WTC11 (cell line): Measurements from ENCODE around the gene GDF7. TPM values are rescaled to one million over a fixed set of nuclear protein-coding genes. Genes with fewer than 3 reads are reported as not detected.

Experiments used
- ATAC-seq: fragments of 200-7000 bp; cut with Tn5 transposase; 2 replicates; pipeline ENCODE4 v1.10.0; 2021; ENCODE audit warnings: mild to moderate bottlenecking, moderate library complexity
- CTCF ChIA-PET: fragments of 300-600 bp; sonication (Branson Sonifier 250); formaldehyde crosslinking; loops from one replicate; lab custom pipeline; 2021; ENCODE audit warnings: antibody characterized with exemption; lab: Charles Lee
- POLR2A ChIA-PET: fragments of 350-600 bp; sonication (Branson Sonifier 250); formaldehyde crosslinking; loops from one replicate; lab custom pipeline; 2021; ENCODE audit warnings: antibody characterized with exemption; lab: Charles Lee
- DNase-seq: peaks from one replicate; pipeline ENCODE4 v3.0.0; 2021; ENCODE audit warnings: low spot score
- H3K27ac Mint-ChIP-seq: 2 replicates; pipeline ENCODE4 v1.8.0; 2021; ENCODE audit warnings: mixed read lengths
- H3K27me3 Mint-ChIP-seq: 2 replicates; pipeline ENCODE4 v1.8.0; 2021; ENCODE audit warnings: low read depth, mild to moderate bottlenecking, moderate library complexity, mixed read lengths
- H3K36me3 Mint-ChIP-seq: 2 replicates; pipeline ENCODE4 v1.8.0; 2021; ENCODE audit warnings: mixed read lengths
- H3K4me1 Mint-ChIP-seq: 2 replicates; pipeline ENCODE4 v1.8.0; 2022; ENCODE audit warnings: mixed read lengths
- H3K4me3 Mint-ChIP-seq: 2 replicates; pipeline ENCODE4 v1.8.0; 2021; ENCODE audit warnings: mild to moderate bottlenecking, moderate library complexity, mixed read lengths
- H3K9me3 Mint-ChIP-seq: 2 replicates; pipeline ENCODE4 v1.8.0; 2021; ENCODE audit warnings: mixed read lengths
- ATF3 ChIP-seq: sonication (generic); formaldehyde crosslinking; conservative IDR thresholded peaks from 2 replicates; pipeline ENCODE4 v1.8.1; 2022; ENCODE audit warnings: mild to moderate bottlenecking, missing genetic modification reagents
- CREB1 ChIP-seq: sonication (generic); formaldehyde crosslinking; IDR thresholded peaks from 2 replicates; pipeline ENCODE4 v1.8.0; 2023; ENCODE audit warnings: mild to moderate bottlenecking, missing genetic modification reagents
- CREM ChIP-seq: sonication (generic); formaldehyde crosslinking; IDR thresholded peaks from 2 replicates; pipeline ENCODE4 v1.8.1; 2022; ENCODE audit warnings: mild to moderate bottlenecking, missing genetic modification reagents, moderate library complexity
- FOXP1 ChIP-seq: sonication (generic); formaldehyde crosslinking; IDR thresholded peaks from 2 replicates; pipeline ENCODE4 v1.8.0; 2022; ENCODE audit warnings: missing genetic modification reagents, mild to moderate bottlenecking, moderate library complexity, borderline replicate concordance
- MXD4 ChIP-seq: fragments of 250-450 bp; sonication (Bioruptor Pico); IDR thresholded peaks from 2 replicates; pipeline ENCODE4 v1.8.0; 2021; ENCODE audit warnings: mild to moderate bottlenecking, moderate library complexity, borderline replicate concordance
- PRDM15 ChIP-seq: sonication (generic); formaldehyde crosslinking; IDR thresholded peaks from 2 replicates; pipeline ENCODE4 v1.8.0; 2022; ENCODE audit warnings: missing genetic modification reagents
- RELA ChIP-seq: sonication (generic); formaldehyde crosslinking; IDR thresholded peaks from 2 replicates; pipeline ENCODE4 v1.8.1; 2022; ENCODE audit warnings: missing genetic modification reagents, mild to moderate bottlenecking, borderline replicate concordance
- RORB ChIP-seq: fragments of 250-450 bp; sonication (Bioruptor Pico); IDR thresholded peaks from 2 replicates; pipeline ENCODE4 v1.9.0; 2021; ENCODE audit warnings: mild to moderate bottlenecking
- TP53 ChIP-seq: sonication (generic); formaldehyde crosslinking; IDR thresholded peaks from 2 replicates; pipeline ENCODE4 v1.8.1; 2023; ENCODE audit warnings: mild to moderate bottlenecking, missing genetic modification reagents
- ZNF416 ChIP-seq: fragments of 250-450 bp; sonication (Bioruptor Pico); IDR thresholded peaks from 2 replicates; pipeline ENCODE4 v1.9.0; 2021; ENCODE audit warnings: mild to moderate bottlenecking, inconsistent platforms
- total RNA-seq: library from RNA; stranded (reverse); gene quantifications from 3 replicates; pipeline ENCODE4 v1.2.3, GENCODE V29; 2021
- TF ChIP-seq, protein P1 (sequence below): sonication (generic); formaldehyde crosslinking; IDR thresholded peaks from 2 replicates; pipeline ENCODE4 v1.8.0; 2022; ENCODE audit warnings: mild to moderate bottlenecking, missing genetic modification reagents
- TF ChIP-seq, protein P2 (sequence below): sonication (generic); formaldehyde crosslinking; IDR thresholded peaks from 2 replicates; pipeline ENCODE4 v1.8.1; 2022; ENCODE audit warnings: low read depth, mild to moderate bottlenecking, moderate library complexity, missing genetic modification reagents, borderline replicate concordance
- TF ChIP-seq, protein P3 (sequence below): sonication (generic); formaldehyde crosslinking; IDR thresholded peaks from 2 replicates; pipeline ENCODE4 v1.8.1; 2022; ENCODE audit warnings: mild to moderate bottlenecking, missing genetic modification reagents, moderate library complexity, borderline replicate concordance
- TF ChIP-seq, protein P4 (sequence below): sonication (generic); formaldehyde crosslinking; IDR thresholded peaks from 2 replicates; pipeline ENCODE4 v1.8.0; 2022; ENCODE audit warnings: mild to moderate bottlenecking, missing genetic modification reagents
- TF ChIP-seq, protein P5 (sequence below): sonication (generic); formaldehyde crosslinking; IDR thresholded peaks from 2 replicates; pipeline ENCODE4 v1.8.0; 2023; ENCODE audit warnings: missing genetic modification reagents, mild to moderate bottlenecking, borderline replicate concordance
- TF ChIP-seq, protein P6 (sequence below): sonication (generic); formaldehyde crosslinking; IDR thresholded peaks from 2 replicates; pipeline ENCODE4 v1.8.1; 2023; ENCODE audit warnings: mild to moderate bottlenecking, missing genetic modification reagents

GDF7 gene
- total RNA-seq, 1 experiment from 2014 or later: 0.55 TPM

DNA sequence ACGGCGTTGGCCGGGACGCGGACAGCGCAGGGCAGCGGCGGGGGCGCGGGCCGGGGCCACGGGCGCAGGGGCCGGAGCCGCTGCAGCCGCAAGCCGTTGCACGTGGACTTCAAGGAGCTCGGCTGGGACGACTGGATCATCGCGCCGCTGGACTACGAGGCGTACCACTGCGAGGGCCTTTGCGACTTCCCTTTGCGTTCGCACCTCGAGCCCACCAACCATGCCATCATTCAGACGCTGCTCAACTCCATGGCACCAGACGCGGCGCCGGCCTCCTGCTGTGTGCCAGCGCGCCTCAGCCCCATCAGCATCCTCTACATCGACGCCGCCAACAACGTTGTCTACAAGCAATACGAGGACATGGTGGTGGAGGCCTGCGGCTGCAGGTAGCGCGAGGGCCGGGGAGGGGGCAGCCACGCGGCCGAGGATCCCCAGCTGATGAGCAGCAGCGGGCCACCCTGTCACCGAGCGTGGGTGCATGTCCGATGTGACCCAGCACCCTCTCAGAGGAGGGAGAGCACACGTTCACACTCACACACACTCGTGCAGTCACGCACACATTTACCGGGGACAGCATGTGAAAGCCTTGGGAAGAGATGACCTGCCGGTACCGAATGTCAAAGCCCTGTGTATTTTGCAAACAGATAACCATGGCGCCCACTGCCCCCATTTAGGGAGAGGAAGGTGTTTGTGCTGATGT is 4.2 kb downstream of the GDF7 start:
- no peak for ATAC-seq
- TF ChIP-seq MXD4 (CRISPR knock-in tag) (no peak), RELA (CRISPR knock-in tag) (no peak), RORB (CRISPR knock-in tag) (no peak), FOXP1 (CRISPR knock-in tag) (peak; percentile 59; the same call in 1 of the 2 replicates)
- TF ChIP-seq, protein P1, sequence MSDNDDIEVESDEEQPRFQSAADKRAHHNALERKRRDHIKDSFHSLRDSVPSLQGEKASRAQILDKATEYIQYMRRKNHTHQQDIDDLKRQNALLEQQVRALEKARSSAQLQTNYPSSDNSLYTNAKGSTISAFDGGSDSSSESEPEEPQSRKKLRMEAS (CRISPR knock-in tag): peak; percentile 42; the same call in 1 of the 2 replicates
- TF ChIP-seq, protein P2, sequence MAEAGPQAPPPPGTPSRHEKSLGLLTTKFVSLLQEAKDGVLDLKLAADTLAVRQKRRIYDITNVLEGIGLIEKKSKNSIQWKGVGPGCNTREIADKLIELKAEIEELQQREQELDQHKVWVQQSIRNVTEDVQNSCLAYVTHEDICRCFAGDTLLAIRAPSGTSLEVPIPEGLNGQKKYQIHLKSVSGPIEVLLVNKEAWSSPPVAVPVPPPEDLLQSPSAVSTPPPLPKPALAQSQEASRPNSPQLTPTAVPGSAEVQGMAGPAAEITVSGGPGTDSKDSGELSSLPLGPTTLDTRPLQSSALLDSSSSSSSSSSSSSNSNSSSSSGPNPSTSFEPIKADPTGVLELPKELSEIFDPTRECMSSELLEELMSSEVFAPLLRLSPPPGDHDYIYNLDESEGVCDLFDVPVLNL (CRISPR knock-in tag): 0 out of 2 replicates have a peak, but pooled peaks have one; percentile 27
- TF ChIP-seq, protein P3, sequence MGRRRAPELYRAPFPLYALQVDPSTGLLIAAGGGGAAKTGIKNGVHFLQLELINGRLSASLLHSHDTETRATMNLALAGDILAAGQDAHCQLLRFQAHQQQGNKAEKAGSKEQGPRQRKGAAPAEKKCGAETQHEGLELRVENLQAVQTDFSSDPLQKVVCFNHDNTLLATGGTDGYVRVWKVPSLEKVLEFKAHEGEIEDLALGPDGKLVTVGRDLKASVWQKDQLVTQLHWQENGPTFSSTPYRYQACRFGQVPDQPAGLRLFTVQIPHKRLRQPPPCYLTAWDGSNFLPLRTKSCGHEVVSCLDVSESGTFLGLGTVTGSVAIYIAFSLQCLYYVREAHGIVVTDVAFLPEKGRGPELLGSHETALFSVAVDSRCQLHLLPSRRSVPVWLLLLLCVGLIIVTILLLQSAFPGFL (CRISPR knock-in tag): no peak
- TF ChIP-seq, protein P4, sequence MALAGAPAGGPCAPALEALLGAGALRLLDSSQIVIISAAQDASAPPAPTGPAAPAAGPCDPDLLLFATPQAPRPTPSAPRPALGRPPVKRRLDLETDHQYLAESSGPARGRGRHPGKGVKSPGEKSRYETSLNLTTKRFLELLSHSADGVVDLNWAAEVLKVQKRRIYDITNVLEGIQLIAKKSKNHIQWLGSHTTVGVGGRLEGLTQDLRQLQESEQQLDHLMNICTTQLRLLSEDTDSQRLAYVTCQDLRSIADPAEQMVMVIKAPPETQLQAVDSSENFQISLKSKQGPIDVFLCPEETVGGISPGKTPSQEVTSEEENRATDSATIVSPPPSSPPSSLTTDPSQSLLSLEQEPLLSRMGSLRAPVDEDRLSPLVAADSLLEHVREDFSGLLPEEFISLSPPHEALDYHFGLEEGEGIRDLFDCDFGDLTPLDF (CRISPR knock-in tag): 0 out of 2 replicates have a peak, but pooled peaks have one; percentile 34
- TF ChIP-seq, protein P5, sequence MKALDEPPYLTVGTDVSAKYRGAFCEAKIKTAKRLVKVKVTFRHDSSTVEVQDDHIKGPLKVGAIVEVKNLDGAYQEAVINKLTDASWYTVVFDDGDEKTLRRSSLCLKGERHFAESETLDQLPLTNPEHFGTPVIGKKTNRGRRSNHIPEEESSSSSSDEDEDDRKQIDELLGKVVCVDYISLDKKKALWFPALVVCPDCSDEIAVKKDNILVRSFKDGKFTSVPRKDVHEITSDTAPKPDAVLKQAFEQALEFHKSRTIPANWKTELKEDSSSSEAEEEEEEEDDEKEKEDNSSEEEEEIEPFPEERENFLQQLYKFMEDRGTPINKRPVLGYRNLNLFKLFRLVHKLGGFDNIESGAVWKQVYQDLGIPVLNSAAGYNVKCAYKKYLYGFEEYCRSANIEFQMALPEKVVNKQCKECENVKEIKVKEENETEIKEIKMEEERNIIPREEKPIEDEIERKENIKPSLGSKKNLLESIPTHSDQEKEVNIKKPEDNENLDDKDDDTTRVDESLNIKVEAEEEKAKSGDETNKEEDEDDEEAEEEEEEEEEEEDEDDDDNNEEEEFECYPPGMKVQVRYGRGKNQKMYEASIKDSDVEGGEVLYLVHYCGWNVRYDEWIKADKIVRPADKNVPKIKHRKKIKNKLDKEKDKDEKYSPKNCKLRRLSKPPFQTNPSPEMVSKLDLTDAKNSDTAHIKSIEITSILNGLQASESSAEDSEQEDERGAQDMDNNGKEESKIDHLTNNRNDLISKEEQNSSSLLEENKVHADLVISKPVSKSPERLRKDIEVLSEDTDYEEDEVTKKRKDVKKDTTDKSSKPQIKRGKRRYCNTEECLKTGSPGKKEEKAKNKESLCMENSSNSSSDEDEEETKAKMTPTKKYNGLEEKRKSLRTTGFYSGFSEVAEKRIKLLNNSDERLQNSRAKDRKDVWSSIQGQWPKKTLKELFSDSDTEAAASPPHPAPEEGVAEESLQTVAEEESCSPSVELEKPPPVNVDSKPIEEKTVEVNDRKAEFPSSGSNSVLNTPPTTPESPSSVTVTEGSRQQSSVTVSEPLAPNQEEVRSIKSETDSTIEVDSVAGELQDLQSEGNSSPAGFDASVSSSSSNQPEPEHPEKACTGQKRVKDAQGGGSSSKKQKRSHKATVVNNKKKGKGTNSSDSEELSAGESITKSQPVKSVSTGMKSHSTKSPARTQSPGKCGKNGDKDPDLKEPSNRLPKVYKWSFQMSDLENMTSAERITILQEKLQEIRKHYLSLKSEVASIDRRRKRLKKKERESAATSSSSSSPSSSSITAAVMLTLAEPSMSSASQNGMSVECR (CRISPR knock-in tag): 0 out of 2 replicates have a peak, but pooled peaks have one; percentile 2
- TF ChIP-seq, protein P6, sequence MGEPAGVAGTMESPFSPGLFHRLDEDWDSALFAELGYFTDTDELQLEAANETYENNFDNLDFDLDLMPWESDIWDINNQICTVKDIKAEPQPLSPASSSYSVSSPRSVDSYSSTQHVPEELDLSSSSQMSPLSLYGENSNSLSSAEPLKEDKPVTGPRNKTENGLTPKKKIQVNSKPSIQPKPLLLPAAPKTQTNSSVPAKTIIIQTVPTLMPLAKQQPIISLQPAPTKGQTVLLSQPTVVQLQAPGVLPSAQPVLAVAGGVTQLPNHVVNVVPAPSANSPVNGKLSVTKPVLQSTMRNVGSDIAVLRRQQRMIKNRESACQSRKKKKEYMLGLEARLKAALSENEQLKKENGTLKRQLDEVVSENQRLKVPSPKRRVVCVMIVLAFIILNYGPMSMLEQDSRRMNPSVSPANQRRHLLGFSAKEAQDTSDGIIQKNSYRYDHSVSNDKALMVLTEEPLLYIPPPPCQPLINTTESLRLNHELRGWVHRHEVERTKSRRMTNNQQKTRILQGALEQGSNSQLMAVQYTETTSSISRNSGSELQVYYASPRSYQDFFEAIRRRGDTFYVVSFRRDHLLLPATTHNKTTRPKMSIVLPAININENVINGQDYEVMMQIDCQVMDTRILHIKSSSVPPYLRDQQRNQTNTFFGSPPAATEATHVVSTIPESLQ: no peak
- TF ChIP-seq, all 79 proteins: peak for 5
- CTCF ChIA-PET: interaction anchor here (2.8 to 10.1 kb wide), 2 partner anchors 7 to 20 kb away, joined by 15 to 329 read pairs; partner anchors contain the start of genes GDF7 and HS1BP3
- H3K36me3 Mint-ChIP-seq: no peaks in the 10 kb centered on the region
- no peak overlapping the region for H3K27ac Mint-ChIP-seq
- H3K4me1 Mint-ChIP-seq: peaks cover 61% of the 10 kb centered on the region
- no peak for DNase-seq
- no peaks in the 10 kb centered on the region for H3K9me3 Mint-ChIP-seq
- peaks cover 93% of the 10 kb centered on the region for H3K27me3 Mint-ChIP-seq
- POLR2A ChIA-PET: no interaction called here
- peak overlapping the region; percentile 52 for H3K4me3 Mint-ChIP-seq

DNA sequence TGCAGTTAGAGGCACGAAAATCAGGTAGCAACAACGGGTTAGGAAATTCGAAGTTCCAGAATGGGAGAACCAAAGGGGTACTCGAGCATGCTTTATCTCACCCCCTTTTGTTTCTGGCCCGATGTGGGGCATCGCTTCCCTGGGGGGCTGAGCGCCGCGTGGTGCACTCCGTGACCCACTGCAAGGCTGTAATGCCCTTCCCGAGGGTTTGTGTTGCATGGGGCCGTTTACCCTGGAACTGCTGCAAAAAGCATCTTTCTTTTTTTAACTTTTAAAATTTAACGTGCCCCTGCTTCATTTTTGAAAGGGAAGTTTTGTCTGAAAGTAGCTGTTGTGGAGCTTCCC is 4.8 kb downstream of the GDF7 start:
- CTCF ChIA-PET: interaction anchor here (1.0 to 10.1 kb wide), 4 partner anchors 8 to 291 kb away, joined by 3 to 329 read pairs (median 5); partner anchors contain the start of genes GDF7, HS1BP3 and LDAH

More for the DNA sequence above, 4.8 kb downstream of the GDF7 start:
- POLR2A ChIA-PET: interaction anchor here (0.7 kb wide), 1 partner anchor 225 kb away, joined by 3 read pairs; the partner anchor contains the start of gene RHOB
- H3K9me3 Mint-ChIP-seq: no peaks in the 10 kb centered on the region
- peaks cover 87% of the 10 kb centered on the region for H3K27me3 Mint-ChIP-seq
- TF ChIP-seq CREB1 (CRISPR knock-in tag): no peak
- TF ChIP-seq ZNF416 (CRISPR knock-in tag): no peak
- no peak for TF ChIP-seq CREM (CRISPR knock-in tag)
- no peak for TF ChIP-seq PRDM15 (CRISPR knock-in tag)
- no peak for TF ChIP-seq TP53 (CRISPR knock-in tag)
- no peak for TF ChIP-seq ATF3 (CRISPR knock-in tag)
- ATAC-seq (no peak), DNase-seq (no peak)
- no peak overlapping the region for H3K27ac Mint-ChIP-seq
- H3K4me1 Mint-ChIP-seq: peaks cover 61% of the 10 kb centered on the region
- no peaks in the 10 kb centered on the region for H3K36me3 Mint-ChIP-seq
- peak overlapping the region; percentile 52 for H3K4me3 Mint-ChIP-seq
